Measurements from ENCODE around the gene ELFN1.

DNA sequence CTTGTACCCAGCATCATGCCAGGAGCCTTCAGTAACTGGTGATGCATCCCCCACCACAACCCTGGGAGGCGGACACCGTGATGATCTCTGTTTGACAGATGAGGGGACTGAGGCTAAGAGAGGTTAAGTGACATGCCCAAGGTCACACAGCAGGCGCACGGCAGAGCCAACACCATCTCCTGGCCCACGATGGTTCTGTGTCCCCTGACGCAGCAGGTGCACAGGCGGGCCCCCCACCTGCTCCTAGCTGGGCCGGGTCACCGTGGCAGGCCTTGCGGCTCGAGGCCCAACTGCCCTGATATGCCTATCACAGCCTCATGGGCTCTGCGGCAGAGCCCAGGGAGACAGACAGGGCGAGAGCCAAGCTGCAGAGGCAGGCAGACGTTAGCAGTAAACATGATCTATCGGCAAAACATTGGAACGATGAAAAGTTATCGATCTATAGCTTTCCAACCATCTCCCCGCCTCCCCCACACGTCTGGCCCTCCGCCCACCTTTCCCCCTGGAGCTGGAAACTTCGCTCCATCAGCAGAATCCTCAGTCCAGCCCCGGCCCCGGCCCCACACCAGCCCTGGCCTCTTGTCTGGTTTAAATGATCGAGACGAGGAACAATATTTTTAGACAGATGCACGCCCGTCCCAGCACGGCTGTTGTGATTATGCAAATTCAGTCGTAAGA, 65.9 kb downstream of the ELFN1 start:
- TF ChIP-seq GABPA (IDR thresholded peaks at IDR 0.05 in 1 of 2, conservative IDR thresholded peaks at IDR 0.05 in 1 of 2) (no peak), SP1 (IDR thresholded peaks at IDR 0.05) (no peak), TAF1 (conservative IDR thresholded peaks at IDR 0.05) (no peak), RAD21 (IDR thresholded peaks at IDR 0.05) (no peak), EGR1 (IDR thresholded peaks at IDR 0.05; ENCODE audit: low read depth in 2 of 2) (no peak), JUND (IDR thresholded peaks at IDR 0.05) (no peak), FOXA1 (IDR thresholded peaks at IDR 0.05) (no peak), HNF4G (IDR thresholded peaks at IDR 0.05) (no peak), RXRA (IDR thresholded peaks at IDR 0.05) (no peak)
- TF ChIP-seq, protein P1, sequence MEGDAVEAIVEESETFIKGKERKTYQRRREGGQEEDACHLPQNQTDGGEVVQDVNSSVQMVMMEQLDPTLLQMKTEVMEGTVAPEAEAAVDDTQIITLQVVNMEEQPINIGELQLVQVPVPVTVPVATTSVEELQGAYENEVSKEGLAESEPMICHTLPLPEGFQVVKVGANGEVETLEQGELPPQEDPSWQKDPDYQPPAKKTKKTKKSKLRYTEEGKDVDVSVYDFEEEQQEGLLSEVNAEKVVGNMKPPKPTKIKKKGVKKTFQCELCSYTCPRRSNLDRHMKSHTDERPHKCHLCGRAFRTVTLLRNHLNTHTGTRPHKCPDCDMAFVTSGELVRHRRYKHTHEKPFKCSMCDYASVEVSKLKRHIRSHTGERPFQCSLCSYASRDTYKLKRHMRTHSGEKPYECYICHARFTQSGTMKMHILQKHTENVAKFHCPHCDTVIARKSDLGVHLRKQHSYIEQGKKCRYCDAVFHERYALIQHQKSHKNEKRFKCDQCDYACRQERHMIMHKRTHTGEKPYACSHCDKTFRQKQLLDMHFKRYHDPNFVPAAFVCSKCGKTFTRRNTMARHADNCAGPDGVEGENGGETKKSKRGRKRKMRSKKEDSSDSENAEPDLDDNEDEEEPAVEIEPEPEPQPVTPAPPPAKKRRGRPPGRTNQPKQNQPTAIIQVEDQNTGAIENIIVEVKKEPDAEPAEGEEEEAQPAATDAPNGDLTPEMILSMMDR (IDR thresholded peaks at IDR 0.05; ENCODE audit: low read depth, low read length, missing input control) = no peak
- TF ChIP-seq, protein P2, sequence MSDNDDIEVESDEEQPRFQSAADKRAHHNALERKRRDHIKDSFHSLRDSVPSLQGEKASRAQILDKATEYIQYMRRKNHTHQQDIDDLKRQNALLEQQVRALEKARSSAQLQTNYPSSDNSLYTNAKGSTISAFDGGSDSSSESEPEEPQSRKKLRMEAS (IDR thresholded peaks at IDR 0.05) = no peak
- TF ChIP-seq, protein P3, sequence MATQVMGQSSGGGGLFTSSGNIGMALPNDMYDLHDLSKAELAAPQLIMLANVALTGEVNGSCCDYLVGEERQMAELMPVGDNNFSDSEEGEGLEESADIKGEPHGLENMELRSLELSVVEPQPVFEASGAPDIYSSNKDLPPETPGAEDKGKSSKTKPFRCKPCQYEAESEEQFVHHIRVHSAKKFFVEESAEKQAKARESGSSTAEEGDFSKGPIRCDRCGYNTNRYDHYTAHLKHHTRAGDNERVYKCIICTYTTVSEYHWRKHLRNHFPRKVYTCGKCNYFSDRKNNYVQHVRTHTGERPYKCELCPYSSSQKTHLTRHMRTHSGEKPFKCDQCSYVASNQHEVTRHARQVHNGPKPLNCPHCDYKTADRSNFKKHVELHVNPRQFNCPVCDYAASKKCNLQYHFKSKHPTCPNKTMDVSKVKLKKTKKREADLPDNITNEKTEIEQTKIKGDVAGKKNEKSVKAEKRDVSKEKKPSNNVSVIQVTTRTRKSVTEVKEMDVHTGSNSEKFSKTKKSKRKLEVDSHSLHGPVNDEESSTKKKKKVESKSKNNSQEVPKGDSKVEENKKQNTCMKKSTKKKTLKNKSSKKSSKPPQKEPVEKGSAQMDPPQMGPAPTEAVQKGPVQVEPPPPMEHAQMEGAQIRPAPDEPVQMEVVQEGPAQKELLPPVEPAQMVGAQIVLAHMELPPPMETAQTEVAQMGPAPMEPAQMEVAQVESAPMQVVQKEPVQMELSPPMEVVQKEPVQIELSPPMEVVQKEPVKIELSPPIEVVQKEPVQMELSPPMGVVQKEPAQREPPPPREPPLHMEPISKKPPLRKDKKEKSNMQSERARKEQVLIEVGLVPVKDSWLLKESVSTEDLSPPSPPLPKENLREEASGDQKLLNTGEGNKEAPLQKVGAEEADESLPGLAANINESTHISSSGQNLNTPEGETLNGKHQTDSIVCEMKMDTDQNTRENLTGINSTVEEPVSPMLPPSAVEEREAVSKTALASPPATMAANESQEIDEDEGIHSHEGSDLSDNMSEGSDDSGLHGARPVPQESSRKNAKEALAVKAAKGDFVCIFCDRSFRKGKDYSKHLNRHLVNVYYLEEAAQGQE (IDR thresholded peaks at IDR 0.05) = no peak
- TF ChIP-seq, protein P4, sequence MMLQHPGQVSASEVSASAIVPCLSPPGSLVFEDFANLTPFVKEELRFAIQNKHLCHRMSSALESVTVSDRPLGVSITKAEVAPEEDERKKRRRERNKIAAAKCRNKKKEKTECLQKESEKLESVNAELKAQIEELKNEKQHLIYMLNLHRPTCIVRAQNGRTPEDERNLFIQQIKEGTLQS (IDR thresholded peaks at IDR 0.05) = no peak
- TF ChIP-seq, protein P5, sequence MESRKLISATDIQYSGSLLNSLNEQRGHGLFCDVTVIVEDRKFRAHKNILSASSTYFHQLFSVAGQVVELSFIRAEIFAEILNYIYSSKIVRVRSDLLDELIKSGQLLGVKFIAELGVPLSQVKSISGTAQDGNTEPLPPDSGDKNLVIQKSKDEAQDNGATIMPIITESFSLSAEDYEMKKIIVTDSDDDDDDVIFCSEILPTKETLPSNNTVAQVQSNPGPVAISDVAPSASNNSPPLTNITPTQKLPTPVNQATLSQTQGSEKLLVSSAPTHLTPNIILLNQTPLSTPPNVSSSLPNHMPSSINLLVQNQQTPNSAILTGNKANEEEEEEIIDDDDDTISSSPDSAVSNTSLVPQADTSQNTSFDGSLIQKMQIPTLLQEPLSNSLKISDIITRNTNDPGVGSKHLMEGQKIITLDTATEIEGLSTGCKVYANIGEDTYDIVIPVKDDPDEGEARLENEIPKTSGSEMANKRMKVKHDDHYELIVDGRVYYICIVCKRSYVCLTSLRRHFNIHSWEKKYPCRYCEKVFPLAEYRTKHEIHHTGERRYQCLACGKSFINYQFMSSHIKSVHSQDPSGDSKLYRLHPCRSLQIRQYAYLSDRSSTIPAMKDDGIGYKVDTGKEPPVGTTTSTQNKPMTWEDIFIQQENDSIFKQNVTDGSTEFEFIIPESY (IDR thresholded peaks at IDR 0.05) = no peak
